AG04450 (cell line): Measurements from ENCODE around the gene TYMS. TPM values are rescaled to one million over a fixed set of nuclear protein-coding genes. Genes with fewer than 3 reads are reported as not detected.

Source experiments
- CTCF ChIA-PET: fragments of 300-600, 350-600 bp; formaldehyde crosslinking; extraction: SDS; loops from one replicate; lab custom pipeline; 2022; ENCODE audit warnings: antibody characterized with exemption, inconsistent platforms; lab: Charles Lee
- POLR2A ChIA-PET: fragments of 350-600 bp; formaldehyde crosslinking; extraction: SDS; loops from one replicate; lab custom pipeline; 2021; ENCODE audit warnings: antibody characterized with exemption, inconsistent platforms; lab: Yijun Ruan, JAX
- DNase-seq: peaks from one replicate; pipeline ENCODE4 v3.0.0-alpha.2; 2011; ENCODE audit warnings: low read depth, low spot score
- H3K27ac ChIP-seq: one replicate; pipeline ENCODE4 v1.5.1; 2012; ENCODE audit warnings: low read depth, low read length, control low read depth
- H3K27me3 ChIP-seq: one replicate; pipeline ENCODE4 v1.6.0; 2012; ENCODE audit warnings: low read length; ENCODE audit not compliant: control insufficient read depth, insufficient read depth
- H3K4me3 ChIP-seq: 2 replicates; pipeline ENCODE4 v1.5.1; 2011; ENCODE audit warnings: mild to moderate bottlenecking, low read depth, low read length, control low read depth
- H3K9me3 ChIP-seq: 2 replicates; pipeline ENCODE4 v1.5.1; 2012; ENCODE audit warnings: low read length; ENCODE audit not compliant: control insufficient read depth, insufficient read depth
- polyA plus RNA-seq: library from polyadenylated mRNA; depleted of rRNA; stranded (reverse); fragments of >200 nt; gene quantifications from 2 replicates; pipeline ENCODE4 v1.2.3, GENCODE V29; 2011
- TF ChIP-seq, protein P1 (sequence below): IDR thresholded peaks from 2 replicates; pipeline ENCODE4 v1.5.1; 2011; ENCODE audit warnings: low read depth, low read length, control low read depth, inconsistent platforms

Gene TYMS
- polyA plus RNA-seq, 1 experiment = 43.0 TPM

DNA sequence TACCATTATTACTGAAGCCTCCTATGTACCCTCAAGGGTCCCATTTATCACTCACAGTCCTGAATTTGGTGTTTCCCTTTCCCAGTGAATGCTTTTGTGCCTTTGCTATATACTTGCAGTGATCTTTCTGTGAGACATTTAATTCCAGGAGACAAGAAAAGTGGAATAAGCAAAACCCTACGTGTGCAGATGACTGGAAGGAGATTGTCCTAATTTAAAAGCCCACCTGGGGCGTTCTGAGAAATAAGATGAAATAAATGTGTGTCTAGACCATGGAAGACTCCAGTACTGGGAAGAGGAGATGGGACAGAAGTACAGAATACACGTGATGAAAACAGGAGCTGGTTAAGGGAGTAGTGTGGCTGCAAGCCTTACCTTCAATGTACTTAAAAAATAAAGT lies 19.3 kb downstream of the TYMS start:
- ChIA-PET POLR2A (no interaction called here), CTCF (interaction anchor here (1.2 kb wide), 1 partner anchor 154 kb away, joined by 5 read pairs; no protein-coding TSS in a partner anchor)
- Histone ChIP-seq H3K27ac (no peak overlapping the region), H3K27me3 (no peaks in the 10 kb centered on the region), H3K4me3 (no peak overlapping the region), H3K9me3 (no peaks in the 10 kb centered on the region)
- TF ChIP-seq, protein P1, sequence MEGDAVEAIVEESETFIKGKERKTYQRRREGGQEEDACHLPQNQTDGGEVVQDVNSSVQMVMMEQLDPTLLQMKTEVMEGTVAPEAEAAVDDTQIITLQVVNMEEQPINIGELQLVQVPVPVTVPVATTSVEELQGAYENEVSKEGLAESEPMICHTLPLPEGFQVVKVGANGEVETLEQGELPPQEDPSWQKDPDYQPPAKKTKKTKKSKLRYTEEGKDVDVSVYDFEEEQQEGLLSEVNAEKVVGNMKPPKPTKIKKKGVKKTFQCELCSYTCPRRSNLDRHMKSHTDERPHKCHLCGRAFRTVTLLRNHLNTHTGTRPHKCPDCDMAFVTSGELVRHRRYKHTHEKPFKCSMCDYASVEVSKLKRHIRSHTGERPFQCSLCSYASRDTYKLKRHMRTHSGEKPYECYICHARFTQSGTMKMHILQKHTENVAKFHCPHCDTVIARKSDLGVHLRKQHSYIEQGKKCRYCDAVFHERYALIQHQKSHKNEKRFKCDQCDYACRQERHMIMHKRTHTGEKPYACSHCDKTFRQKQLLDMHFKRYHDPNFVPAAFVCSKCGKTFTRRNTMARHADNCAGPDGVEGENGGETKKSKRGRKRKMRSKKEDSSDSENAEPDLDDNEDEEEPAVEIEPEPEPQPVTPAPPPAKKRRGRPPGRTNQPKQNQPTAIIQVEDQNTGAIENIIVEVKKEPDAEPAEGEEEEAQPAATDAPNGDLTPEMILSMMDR = no peak
- DNase-seq = no peak

DNA sequence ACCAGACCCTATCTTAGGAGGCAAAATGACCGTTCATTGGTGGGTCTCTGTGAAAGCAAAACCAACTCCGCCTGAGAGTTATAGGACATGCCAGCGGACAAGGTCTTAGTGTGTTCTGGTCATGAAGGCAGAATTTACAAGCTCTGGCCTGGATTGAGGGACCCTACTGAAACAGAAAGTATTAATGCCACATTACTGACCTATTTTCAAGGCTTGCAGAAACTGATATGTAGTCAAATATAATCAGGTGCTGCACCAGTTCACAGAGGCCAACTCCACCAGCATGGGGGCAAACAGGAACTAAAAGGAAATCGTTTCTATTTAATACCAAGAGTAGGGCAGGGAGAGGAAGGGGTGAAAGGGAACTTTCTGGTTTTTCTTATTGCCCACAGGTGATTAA lies 19.7 kb downstream of the TYMS start:
- POLR2A ChIA-PET = interaction anchor here (0.6 kb wide), 1 partner anchor 279 kb away, joined by 3 read pairs; no protein-coding TSS in a partner anchor
- CTCF ChIA-PET = interaction anchor here (1.2 kb wide), 1 partner anchor 153 kb away, joined by 5 read pairs; no protein-coding TSS in a partner anchor
- Histone ChIP-seq H3K27ac (no peak overlapping the region), H3K27me3 (no peaks in the 10 kb centered on the region), H3K9me3 (no peaks in the 10 kb centered on the region), H3K4me3 (no peak overlapping the region)
- TF ChIP-seq, protein P1 = no peak
- DNase-seq = no peak

DNA sequence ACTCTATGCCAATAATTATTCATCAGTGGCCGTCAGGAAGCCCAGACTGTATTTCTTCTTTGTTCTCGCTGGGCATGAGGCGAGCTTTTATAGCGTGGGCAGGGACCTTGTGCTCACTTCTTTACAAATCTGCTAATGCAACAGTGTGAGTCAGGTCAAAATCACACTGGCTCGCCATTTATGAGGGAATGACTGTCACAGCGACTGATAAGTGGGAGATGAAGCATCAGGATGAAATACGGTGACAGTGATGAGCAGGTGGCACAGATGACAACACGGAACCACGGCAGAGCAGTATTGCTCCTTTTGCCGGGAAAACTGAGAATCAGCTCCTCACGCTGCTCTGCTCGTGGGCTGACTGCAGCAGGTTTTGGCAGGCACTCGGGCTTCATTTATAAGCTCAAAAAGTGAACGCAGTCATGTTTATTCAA lies 20.5 kb downstream of the TYMS start:
- TF ChIP-seq, protein P1 = no peak
- ChIA-PET CTCF (interaction anchor here (1.2 kb wide), 1 partner anchor 153 kb away, joined by 5 read pairs; no protein-coding TSS in a partner anchor), POLR2A (no interaction called here)
- no peak overlapping the region for H3K4me3 ChIP-seq
- no peak for DNase-seq
- no peak overlapping the region for H3K27ac ChIP-seq
- no peaks in the 10 kb centered on the region for H3K27me3 ChIP-seq
- no peaks in the 10 kb centered on the region for H3K9me3 ChIP-seq

DNA sequence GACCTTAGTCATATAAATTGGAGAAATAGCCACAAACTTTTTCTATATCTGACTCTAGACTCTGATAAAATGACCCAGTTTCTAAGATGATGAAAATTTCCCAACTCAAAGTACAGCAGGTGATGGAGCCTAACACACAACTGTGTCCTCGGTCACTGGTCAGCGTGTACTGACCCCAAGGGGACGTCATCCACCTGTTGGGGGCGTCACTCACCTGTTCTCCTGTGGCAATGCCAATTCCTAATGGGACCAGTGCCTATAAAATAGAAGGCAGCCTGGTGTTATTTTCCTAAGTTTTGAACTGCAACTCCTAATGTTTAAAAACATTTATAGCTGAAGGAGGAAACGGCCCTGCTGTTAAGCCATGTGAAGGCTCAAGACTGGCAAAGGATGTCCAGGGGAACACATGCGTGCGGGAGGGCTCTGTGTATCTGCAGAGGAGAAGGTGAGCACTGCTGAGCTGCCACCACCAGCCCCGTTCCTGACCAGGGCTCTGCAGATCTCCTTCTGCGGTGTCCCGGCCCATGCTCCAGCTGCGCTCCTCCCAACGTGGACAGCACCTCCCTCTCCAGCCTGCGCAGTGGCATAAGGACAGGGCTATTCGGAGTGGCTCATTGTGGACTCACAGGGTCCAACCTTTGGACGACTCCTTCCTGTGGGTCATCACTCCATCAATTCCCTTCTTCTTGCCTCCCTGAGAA lies 21.2 kb downstream of the TYMS start:
- Histone ChIP-seq H3K27me3 (no peaks in the 10 kb centered on the region), H3K27ac (no peak overlapping the region), H3K4me3 (no peak overlapping the region), H3K9me3 (no peaks in the 10 kb centered on the region)
- ChIA-PET CTCF (no interaction called here), POLR2A (no interaction called here)
- TF ChIP-seq, protein P1 = no peak
- DNase-seq = no peak

DNA sequence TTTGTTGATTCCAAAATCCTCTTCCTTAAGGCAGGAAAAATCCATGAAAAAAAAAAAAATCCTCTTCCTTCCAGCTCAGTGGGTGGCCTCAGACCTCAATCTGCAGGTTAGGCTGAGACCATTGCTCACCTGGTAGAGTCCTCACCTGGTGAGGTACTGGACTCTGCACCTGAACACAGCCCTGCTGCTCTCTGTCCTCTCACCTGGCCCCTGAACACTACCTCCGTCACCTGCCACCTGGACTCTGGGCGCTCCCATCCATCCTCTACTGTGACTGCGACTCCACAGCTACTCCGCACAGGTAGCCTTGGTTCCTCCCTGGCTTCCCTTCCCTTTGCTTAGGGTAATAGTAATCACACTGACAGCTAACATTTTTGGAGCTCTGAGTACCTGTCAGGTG lies 22.1 kb downstream of the TYMS start:
- no peak overlapping the region for H3K27ac ChIP-seq
- no peak for DNase-seq
- no peaks in the 10 kb centered on the region for H3K27me3 ChIP-seq
- POLR2A ChIA-PET = no interaction called here
- no peaks in the 10 kb centered on the region for H3K9me3 ChIP-seq
- TF ChIP-seq, protein P1 = no peak
- CTCF ChIA-PET = interaction anchor here (0.7 kb wide), 1 partner anchor 8 kb away, joined by 5 read pairs; no protein-coding TSS in a partner anchor
- no peak overlapping the region for H3K4me3 ChIP-seq
